ENCODE measurements around the gene FNTB.

GRCh38 chr14:64966976-64967375, 19.7 kb upstream of the FNTB start:
- TF ChIP-seq EZH2 (IDR thresholded peaks at IDR 0.05; ENCODE audit: borderline replicate concordance, insufficient read depth, low read depth, low read length, poor library complexity, severe bottlenecking) (no peak), CTCF (IDR thresholded peaks at IDR 0.05) (no peak)
